ENCODE measurements around the gene TNFRSF21. TPM values are rescaled to one million over a fixed set of nuclear protein-coding genes. Genes with fewer than 3 reads are reported as not detected.

The TNFRSF21 gene
- total and polyA plus RNA-seq, 2 of the 8 experiments (the other 6 are each of a cell fraction or from before 2014, with no cell fraction given) = 16.4 to 52.7 TPM

DNA sequence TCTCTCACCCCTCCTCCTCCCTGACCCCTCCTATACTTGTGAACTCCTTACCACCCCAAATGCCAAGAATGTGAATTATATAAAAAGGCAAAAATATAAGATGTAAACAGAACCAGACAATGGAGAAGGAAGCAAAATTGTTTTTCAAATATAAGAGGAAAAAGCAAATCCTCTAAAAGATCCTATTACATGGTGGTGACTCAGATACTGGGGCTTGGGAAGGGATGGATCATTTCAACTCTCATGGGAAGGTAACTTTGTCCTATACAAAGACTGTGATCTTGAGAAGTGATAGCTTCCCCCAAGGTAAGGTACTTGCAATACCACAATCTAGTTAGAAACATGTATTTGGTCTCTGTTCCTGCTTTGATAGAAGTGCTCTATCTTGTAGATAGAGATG, 24.6 kb upstream of the TNFRSF21 start:
- no peak overlapping the region for H2BK5ac ChIP-seq (ENCODE audit: low read depth, low read length)
- no peak overlapping the region for H4K8ac ChIP-seq (ENCODE audit: extremely low read depth, insufficient read depth, low read length)
- H3K4ac ChIP-seq (replicated peaks; ENCODE audit: insufficient read length, low read depth, low read length) = no peak overlapping the region
- no peak overlapping the region for H3K4me3 ChIP-seq (ENCODE audit: extremely low read depth in 1 of 4, insufficient read depth in 2 of 4, low read depth in 3 of 4, low read length in 4 of 4)
- H3K4me2 ChIP-seq (ENCODE audit: insufficient read depth in 1 of 2, low read depth in 2 of 2, low read length in 2 of 2) = no peak overlapping the region
- no peak overlapping the region for H3K14ac ChIP-seq (ENCODE audit: insufficient read length)
- no peak overlapping the region for H3K56ac ChIP-seq (replicated peaks; ENCODE audit: insufficient read length, low read depth, low read length)
- H3K9me3 ChIP-seq (ENCODE audit: insufficient read depth in 2 of 2, low read depth in 1 of 2, low read length in 1 of 2) = no peaks in the 10 kb centered on the region
- H2BK15ac ChIP-seq (ENCODE audit: low read length) = no peak overlapping the region
- no peak overlapping the region for H3K27ac ChIP-seq (ENCODE audit: low read depth, low read length)
- CTCF ChIA-PET (ENCODE audit: partially characterized antibody) = no interaction called here
- no peak overlapping the region for H2BK12ac ChIP-seq (ENCODE audit: low read depth, low read length)
- no peaks in the 10 kb centered on the region for H3K23me2 ChIP-seq (ENCODE audit: low read depth, low read length)
- no peak overlapping the region for H2BK120ac ChIP-seq (replicated peaks; ENCODE audit: low read depth, low read length)
- no peaks in the 10 kb centered on the region for H3K36me3 ChIP-seq (ENCODE audit: control insufficient read depth in 2 of 4, insufficient read depth in 4 of 4, low read length in 3 of 4)
- no peaks in the 10 kb centered on the region for H3K4me1 ChIP-seq (replicated peaks in 1 of 4; ENCODE audit: control insufficient read depth in 3 of 4, insufficient read depth in 4 of 4, low read length in 3 of 4)
- no peak overlapping the region for H3K23ac ChIP-seq (ENCODE audit: insufficient read length)
- no peak overlapping the region for H3K18ac ChIP-seq (ENCODE audit: extremely low read depth, low read length)
- H4K20me1 ChIP-seq (replicated peaks in 1 of 2; ENCODE audit: control insufficient read depth in 1 of 2, insufficient read depth in 2 of 2, low read length in 2 of 2) = no peaks in the 10 kb centered on the region
- H2BK20ac ChIP-seq (ENCODE audit: low read length) = no peak overlapping the region
- POLR2A ChIA-PET (ENCODE audit: partially characterized antibody) = no interaction called here
- no peak overlapping the region for H4K91ac ChIP-seq (replicated peaks; ENCODE audit: insufficient read length, low read length)
- H4K5ac ChIP-seq (ENCODE audit: insufficient read length, low read depth, low read length) = no peak overlapping the region
- H2AFZ ChIP-seq (ENCODE audit: low read length) = no peak overlapping the region
- H2AK5ac ChIP-seq (ENCODE audit: low read depth, low read length) = no peak overlapping the region
- H3K79me2 ChIP-seq (ENCODE audit: control insufficient read depth in 1 of 2, insufficient read depth in 2 of 2, low read length in 2 of 2) = no peaks in the 10 kb centered on the region
- FAIRE-seq = no peak
- no peak overlapping the region for H3K9ac ChIP-seq (replicated peaks in 1 of 4; ENCODE audit: extremely low read depth in 1 of 4, low read depth in 3 of 4, low read length in 3 of 4)
- H3K79me1 ChIP-seq (ENCODE audit: low read depth, low read length) = no peaks in the 10 kb centered on the region
- H3K27me3 ChIP-seq (replicated peaks in 1 of 4; ENCODE audit: control insufficient read depth in 3 of 4, extremely low read depth in 1 of 4, insufficient read depth in 3 of 4, low read length in 3 of 4) = no peaks in the 10 kb centered on the region
- no peak for DNase-seq (ENCODE audit: low read depth in 1 of 2, low spot score in 2 of 2)
- no peak for TF ChIP-seq JUN (IDR thresholded peaks at IDR 0.05; ENCODE audit: low read depth, low read length)
- no peak for TF ChIP-seq HDAC6 (IDR thresholded peaks at IDR 0.05; ENCODE audit: low read depth, low read length)
- TF ChIP-seq TAF1 (IDR thresholded peaks at IDR 0.05; ENCODE audit: low read depth, low read length) = no peak
- no peak for TF ChIP-seq SP4 (IDR thresholded peaks at IDR 0.05; ENCODE audit: low read length)
- no peak for TF ChIP-seq ASH2L (IDR thresholded peaks at IDR 0.05; ENCODE audit: low read length)
- TF ChIP-seq TCF12 (IDR thresholded peaks at IDR 0.05; ENCODE audit: low read depth, low read length) = no peak
- TF ChIP-seq TBP (IDR thresholded peaks at IDR 0.05; ENCODE audit: low read depth, low read length) = no peak
- TF ChIP-seq BCL11A (IDR thresholded peaks at IDR 0.05; ENCODE audit: low read depth in 2 of 2, low read length in 2 of 2) = no peak
- TF ChIP-seq SUZ12 (IDR thresholded peaks at IDR 0.05; ENCODE audit: low read length) = no peak
- TF ChIP-seq CTCF (IDR thresholded peaks at IDR 0.05; ENCODE audit: control extremely low read depth in 1 of 3, insufficient read depth in 1 of 3, low read depth in 1 of 3, low read length in 3 of 3) = no peak
- TF ChIP-seq TEAD4 (IDR thresholded peaks at IDR 0.05; ENCODE audit: low read depth, low read length) = no peak
- no peak for TF ChIP-seq SAP30 (IDR thresholded peaks at IDR 0.05; ENCODE audit: insufficient read depth, insufficient replicate concordance, low read length)
- no peak for TF ChIP-seq KDM5A (IDR thresholded peaks at IDR 0.05; ENCODE audit: low read length)
- no peak for TF ChIP-seq YY1 (IDR thresholded peaks at IDR 0.05; ENCODE audit: low read depth, low read length)
- TF ChIP-seq SP2 (IDR thresholded peaks at IDR 0.05; ENCODE audit: low read length) = no peak
